HCT116 (cell line): ENCODE data around the gene SVIL. TPM values are rescaled to one million over a fixed set of nuclear protein-coding genes. Genes with fewer than 3 reads are reported as not detected.

Experiments
- ATAC-seq: fragments of 200-7000 bp; cut with Tn5 transposase; 2 replicates; pipeline ENCODE4 v1.9.1; 2020; ENCODE audit warnings: mild to moderate bottlenecking, moderate library complexity
- BruUV-seq: library from RNA; stranded (reverse); fragments of 400-500 nt; replicated peaks from 2 replicates; lab custom pipeline; 2021; lab: Mats Ljungman, UMichigan
- CTCF ChIA-PET: fragments of 300-600 bp; sonication (Branson Sonifier 250); formaldehyde crosslinking; loops from one replicate; lab custom pipeline; 2021; ENCODE audit warnings: antibody characterized with exemption; lab: Charles Lee
- POLR2A ChIA-PET: fragments of 300-600, 350-600 bp; sonication (Branson Sonifier 250); formaldehyde crosslinking; loops from one replicate; lab custom pipeline; 2021; ENCODE audit warnings: antibody characterized with exemption; lab: Charles Lee
- RAD21 ChIA-PET, 2 experiments: fragments of 300-600 bp; sonication (Branson Sonifier 250); formaldehyde crosslinking; loops; one replicate each; lab custom pipeline; 2023; ENCODE audit warnings: low total read pairs in 2 of 2; ENCODE audit not compliant: uncharacterized antibody in 2 of 2, unreplicated experiment in 2 of 2, low non-redundant PET in 1 of 2; lab: Charles Lee
- DNase-seq: peaks from one replicate; pipeline ENCODE4 v3.0.0-alpha.2; 2010; ENCODE audit warnings: low read depth, low spot score
- H2AFZ ChIP-seq: fragments of 200-600 bp; shearing (Covaris generic), sonication (generic); 2 replicates; pipeline ENCODE4 v1.6.1; 2017; ENCODE audit warnings: low read depth, mixed run types, mixed read lengths, antibody characterized with exemption, low read length; ENCODE audit not compliant: poor library complexity, severe bottlenecking
- H3K27ac ChIP-seq: 2 replicates; pipeline ENCODE4 v1.5.1; 2012; ENCODE audit warnings: low read depth, low read length
- H3K27me3 ChIP-seq: fragments of 200-600 bp; sonication (generic); 2 replicates; pipeline ENCODE4 v1.6.1; 2016; ENCODE audit warnings: mixed run types, low read length, mixed read lengths; ENCODE audit not compliant: insufficient read depth
- H3K36me3 ChIP-seq, 2 experiments: fragments of 200-500 bp in 1 of 2; fragments of 200-600 bp in 1 of 2; sonication (Bioruptor generic) in 1 of 2; sonication (generic) in 1 of 2; 2 replicates each; pipeline versions ENCODE4 v1.5.1 to v1.6.1; 2014 to 2016; ENCODE audit warnings: low read length in 2 of 2, inconsistent platforms in 1 of 2, mixed read lengths in 1 of 2, mixed run types in 1 of 2; ENCODE audit not compliant: insufficient read depth in 2 of 2, control insufficient read depth in 1 of 2
- H3K4me1 ChIP-seq, 2 experiments: fragments of 200-600 bp in 1 of 2; sonication (generic) in 1 of 2; 2 replicates each; pipeline versions ENCODE4 v1.5.1 to v1.6.1; 2012 to 2017; ENCODE audit warnings: low read length in 2 of 2, inconsistent platforms in 1 of 2, mild to moderate bottlenecking in 1 of 2, mixed read lengths in 1 of 2, mixed run types in 1 of 2, moderate library complexity in 1 of 2; ENCODE audit not compliant: insufficient read depth in 2 of 2, control insufficient read depth in 1 of 2
- H3K4me2 ChIP-seq: fragments of 200-600 bp; sonication (generic); 2 replicates; pipeline ENCODE4 v1.6.1; 2017; ENCODE audit warnings: mixed run types, low read length, mixed read lengths
- H3K4me3 ChIP-seq, 2 experiments: fragments of 200-600 bp in 1 of 2; sonication (generic) in 1 of 2; replicated peaks in 1 of 2; 2 replicates each; pipeline ENCODE4 v1.5.1; 2011 to 2016; ENCODE audit warnings: low read length in 2 of 2, control low read depth in 1 of 2, low read depth in 1 of 2, mild to moderate bottlenecking in 1 of 2, mixed read lengths in 1 of 2, mixed run types in 1 of 2
- H3K79me2 ChIP-seq: fragments of 200-600 bp; sonication (generic); 2 replicates; pipeline ENCODE4 v1.6.1; 2017; ENCODE audit warnings: mild to moderate bottlenecking, mixed run types, low read length, moderate library complexity, mixed read lengths; ENCODE audit not compliant: insufficient read depth
- H3K9ac ChIP-seq: fragments of 200-600 bp; sonication (generic); 2 replicates; pipeline ENCODE4 v1.6.1; 2016; ENCODE audit warnings: low read length, mixed read lengths
- H3K9me2 ChIP-seq: fragments of 200-600 bp; sonication (generic), shearing (Covaris generic); 2 replicates; pipeline ENCODE4 v1.6.1; 2017; ENCODE audit warnings: mixed run types, mild to moderate bottlenecking, moderate library complexity; ENCODE audit not compliant: insufficient read depth
- H3K9me3 ChIP-seq, 2 experiments: fragments of 200-500 bp in 1 of 2; fragments of 200-600 bp in 1 of 2; sonication (Bioruptor generic) in 1 of 2; sonication (generic) in 1 of 2; 2 replicates each; pipeline ENCODE4 v1.6.1; 2014 to 2017; ENCODE audit warnings: low read length in 2 of 2, mixed read lengths in 2 of 2, inconsistent platforms in 1 of 2, low read depth in 1 of 2, mild to moderate bottlenecking in 1 of 2, mixed run types in 1 of 2, moderate library complexity in 1 of 2; ENCODE audit not compliant: control insufficient read depth in 1 of 2, insufficient read depth in 1 of 2
- H4K20me1 ChIP-seq: fragments of 200-600 bp; sonication (generic), shearing (Covaris generic); 2 replicates; pipeline ENCODE4 v1.6.1; 2017; ENCODE audit warnings: mixed run types, mild to moderate bottlenecking, moderate library complexity; ENCODE audit not compliant: insufficient read depth
- ATF3 ChIP-seq: IDR thresholded peaks from 2 replicates; pipeline ENCODE4 v1.6.1; 2012
- CBX3 ChIP-seq: IDR thresholded peaks from 2 replicates; pipeline ENCODE4 v1.6.1; 2012; ENCODE audit warnings: low read depth
- CEBPB ChIP-seq: IDR thresholded peaks from 2 replicates; pipeline ENCODE4 v1.6.1; 2012; ENCODE audit warnings: low read depth
- CTCF ChIP-seq, 3 experiments: fragments of 200-600 bp in 1 of 3; sonication (generic) in 1 of 3; IDR thresholded peaks in 2 of 3; conservative IDR thresholded peaks in 1 of 3; 2 replicates each; pipeline ENCODE4 v1.5.1; 2012 to 2017; ENCODE audit warnings: low read depth in 2 of 3, low read length in 2 of 3, antibody characterized with exemption in 1 of 3, borderline replicate concordance in 1 of 3, control low read depth in 1 of 3, mild to moderate bottlenecking in 1 of 3, mixed read lengths in 1 of 3, mixed run types in 1 of 3, moderate library complexity in 1 of 3; ENCODE audit not compliant: insufficient read depth in 1 of 3
- EGR1 ChIP-seq: IDR thresholded peaks from 2 replicates; pipeline ENCODE4 v1.6.1; 2012; ENCODE audit warnings: low read depth
- ELF1 ChIP-seq: IDR thresholded peaks from 2 replicates; pipeline ENCODE4 v1.6.1; 2012; ENCODE audit warnings: low read depth, borderline replicate concordance
- EZH2phosphoT487 ChIP-seq: fragments of 200-600 bp; IDR thresholded peaks from 2 replicates; pipeline ENCODE4 v1.6.1; 2018; ENCODE audit warnings: antibody characterized with exemption, borderline replicate concordance
- FOSL1 ChIP-seq: IDR thresholded peaks from 2 replicates; pipeline ENCODE4 v1.6.1; 2012; ENCODE audit warnings: low read depth
- JUND ChIP-seq: IDR thresholded peaks from 2 replicates; pipeline ENCODE4 v1.6.1; 2012
- POLR2A ChIP-seq: IDR thresholded peaks from 2 replicates; pipeline ENCODE4 v1.7.0; 2011; ENCODE audit warnings: borderline replicate concordance; ENCODE audit not compliant: insufficient read depth, insufficient read length; ENCODE audit errors: extremely low read depth
- POLR2AphosphoS5 ChIP-seq: IDR thresholded peaks from 2 replicates; pipeline ENCODE4 v1.6.1; 2011; ENCODE audit warnings: mild to moderate bottlenecking, low read depth, low read length, moderate library complexity
- RAD21 ChIP-seq: IDR thresholded peaks from 2 replicates; pipeline ENCODE4 v1.6.1; 2012; ENCODE audit warnings: low read depth, mild to moderate bottlenecking
- REST ChIP-seq: IDR thresholded peaks from 2 replicates; pipeline ENCODE4 v1.6.1; 2012; ENCODE audit warnings: low read depth
- SIN3A ChIP-seq: IDR thresholded peaks from 2 replicates; pipeline ENCODE4 v1.6.1; 2012; ENCODE audit warnings: low read depth
- SRF ChIP-seq: IDR thresholded peaks from 2 replicates; pipeline ENCODE4 v1.6.1; 2012; ENCODE audit warnings: low read depth
- TCF7L2 ChIP-seq: IDR thresholded peaks from 2 replicates; pipeline ENCODE4 v1.7.0; 2011; ENCODE audit warnings: borderline replicate concordance, inconsistent platforms; ENCODE audit not compliant: insufficient read depth, insufficient read length; ENCODE audit errors: extremely low read depth
- YY1 ChIP-seq: IDR thresholded peaks from 2 replicates; pipeline ENCODE4 v1.6.1; 2011; ENCODE audit warnings: low read length, low read depth, moderate library complexity, mild to moderate bottlenecking; ENCODE audit not compliant: insufficient replicate concordance; ENCODE audit errors: extremely low read depth
- ZFX ChIP-seq: fragments of 450-650 bp; IDR thresholded peaks from 2 replicates; pipeline ENCODE4 v1.6.1; 2017
- ZNF274 ChIP-seq: fragments of 200-500 bp; sonication (Bioruptor generic); IDR thresholded peaks from 2 replicates; pipeline ENCODE4 v1.6.1; 2014; ENCODE audit warnings: mild to moderate bottlenecking, low read depth, low read length, inconsistent platforms
- intact Hi-C: fragments of 100-400 bp; cut with micrococcal nuclease; formaldehyde crosslinking; loops from 2 replicates; pipeline ENCODE4 v1.10.0; 2022
- total RNA-seq: library from RNA; stranded (reverse); gene quantifications from one replicate; pipeline ENCODE4 v1.2.1, GENCODE V29; 2021; ENCODE audit not compliant: unreplicated experiment
- TF ChIP-seq, protein P1 (sequence below): IDR thresholded peaks from 2 replicates; pipeline ENCODE4 v1.6.1; 2012

SVIL gene
- total RNA-seq, 1 experiment from 2014 or later, result 27.0 TPM

GRCh38 chr10:29649561-29650551, 15.1 kb upstream of the SVIL start:
- H3K9me3 ChIP-seq, result no peaks in the 10 kb centered on the region
- BruUV-seq, result no TSS peak
- peaks cover 48% of the 10 kb centered on the region in 2 experiments for H3K4me1 ChIP-seq
- H3K4me3 ChIP-seq, result no peak overlapping the region
- ATAC-seq (no peak), DNase-seq (no peak)
- H3K79me2 ChIP-seq, result no peaks in the 10 kb centered on the region
- H4K20me1 ChIP-seq, result no peaks in the 10 kb centered on the region
- no peaks in the 10 kb centered on the region for H3K27me3 ChIP-seq
- H3K27ac ChIP-seq, result no peak overlapping the region
- intact Hi-C loops, result no loop called here
- ChIA-PET CTCF (no interaction called here), RAD21 (no interaction called here), POLR2A (no interaction called here)
- H2AFZ ChIP-seq, result no peak overlapping the region
- no peaks in the 10 kb centered on the region for H3K9me2 ChIP-seq
- no peak overlapping the region for H3K9ac ChIP-seq
- 0 out of 4 replicates have a peak, but pooled peaks cover 0 to 10% of the 10 kb centered on the region in 2 experiments for H3K36me3 ChIP-seq
- H3K4me2 ChIP-seq, result peak overlapping the region; percentile 41; the same call in 1 of the 2 replicates
- TF ChIP-seq ELF1, result no peak
- TF ChIP-seq POLR2A, result no peak
- TF ChIP-seq EGR1, result no peak
- TF ChIP-seq JUND, result no peak
- TF ChIP-seq ZNF274, result no peak
- TF ChIP-seq CTCF (IDR thresholded peaks at IDR 0.05 in 2 of 3, conservative IDR thresholded peaks at IDR 0.05 in 1 of 3; ENCODE audit: borderline replicate concordance in 1 of 3, insufficient read depth in 1 of 3, low read depth in 2 of 3, low read length in 2 of 3), result no peak
- TF ChIP-seq SIN3A, result no peak
- no peak for TF ChIP-seq EZH2phosphoT487
- no peak for TF ChIP-seq SRF
- no peak for TF ChIP-seq YY1
- no peak for TF ChIP-seq REST
- TF ChIP-seq POLR2AphosphoS5, result no peak
- no peak for TF ChIP-seq TCF7L2
- no peak for TF ChIP-seq FOSL1
- no peak for TF ChIP-seq CEBPB
- no peak for TF ChIP-seq ATF3
- no peak for TF ChIP-seq CBX3
- no peak for TF ChIP-seq ZFX
- no peak for TF ChIP-seq RAD21
- TF ChIP-seq, protein P1, sequence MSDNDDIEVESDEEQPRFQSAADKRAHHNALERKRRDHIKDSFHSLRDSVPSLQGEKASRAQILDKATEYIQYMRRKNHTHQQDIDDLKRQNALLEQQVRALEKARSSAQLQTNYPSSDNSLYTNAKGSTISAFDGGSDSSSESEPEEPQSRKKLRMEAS, result no peak
- TF ChIP-seq, all 23 proteins: peak for 0
